8988T (cell line): Measurements from ENCODE around the gene ANKS1A.
A peak's percentile ranks its signal among the peaks of the same experiment; 100 is the strongest.

Experiments
- DNase-seq: peaks from one replicate; pipeline ENCODE4 v3.0.0; 2011

ANKS1A gene

GRCh38 chr6:35073211-35073610 lies 184.2 kb downstream of the ANKS1A start:
- no peak for DNase-seq

DNA sequence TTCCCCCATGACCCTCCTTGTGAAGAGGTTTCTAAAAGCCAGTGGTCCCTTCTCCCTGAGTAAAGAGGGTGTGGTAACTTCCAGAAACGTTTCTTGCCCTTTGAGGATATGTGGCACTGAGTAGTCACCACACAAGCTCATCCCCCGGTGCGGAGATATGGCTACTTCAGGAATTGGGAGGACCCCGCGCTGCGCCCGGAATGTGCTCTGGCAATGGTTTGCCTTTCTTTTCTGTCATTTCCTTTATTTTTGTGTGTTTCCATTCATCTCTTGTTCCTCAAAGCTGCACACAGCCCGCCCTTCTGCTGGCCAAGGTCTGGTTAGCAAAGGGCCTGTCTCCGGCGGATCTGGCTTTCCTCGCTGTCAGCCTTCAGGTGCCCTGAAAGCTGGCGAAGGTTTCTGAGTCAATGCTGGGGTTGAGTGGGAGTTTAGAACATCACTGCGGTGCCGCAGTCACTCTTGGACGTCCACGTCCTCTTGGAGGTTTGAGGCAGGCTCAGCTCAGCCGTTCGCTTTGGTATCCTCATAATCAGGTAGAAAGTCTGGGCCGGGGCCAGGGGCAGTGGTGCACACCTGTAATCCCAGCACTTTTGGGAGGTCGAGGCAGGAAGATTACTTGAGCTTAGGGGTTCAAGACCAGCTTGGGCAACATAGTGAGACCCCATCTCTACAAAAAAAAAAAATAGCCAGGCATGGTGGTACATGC lies 184.9 kb downstream of the ANKS1A start:
- no peak for DNase-seq

GRCh38 chr6:35076997-35077712 lies 188.1 kb downstream of the ANKS1A start:
- DNase-seq = peak; percentile 2

- DNase-seq = no peak
Observed at GRCh38 chr6:35077713-35078105, 188.7 kb downstream of the ANKS1A start.

- DNase-seq = peak; percentile 13
Observed at GRCh38 chr6:35078226-35078850, 189.3 kb downstream of the ANKS1A start.

DNA sequence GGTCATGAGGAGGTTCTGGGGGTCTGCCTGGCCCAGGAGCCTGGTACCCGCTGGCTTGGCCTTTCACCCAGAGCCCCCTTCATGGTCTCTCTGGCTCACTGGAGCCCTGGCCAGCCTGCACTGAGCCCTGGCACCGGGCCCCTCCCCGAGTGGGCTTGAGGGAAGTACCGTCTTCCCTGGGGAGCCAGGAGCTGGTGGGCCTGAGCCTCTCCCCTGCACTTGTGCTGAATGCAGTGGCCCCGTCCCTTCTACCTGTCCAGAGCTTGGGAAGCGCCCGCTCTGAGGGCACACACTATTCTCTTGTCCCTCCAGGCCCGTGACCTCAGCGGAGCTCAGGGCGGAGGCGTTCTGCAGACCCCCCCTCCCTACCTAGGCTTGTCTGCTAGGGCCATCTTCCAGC lies 189.8 kb downstream of the ANKS1A start:
- no peak for DNase-seq

DNA sequence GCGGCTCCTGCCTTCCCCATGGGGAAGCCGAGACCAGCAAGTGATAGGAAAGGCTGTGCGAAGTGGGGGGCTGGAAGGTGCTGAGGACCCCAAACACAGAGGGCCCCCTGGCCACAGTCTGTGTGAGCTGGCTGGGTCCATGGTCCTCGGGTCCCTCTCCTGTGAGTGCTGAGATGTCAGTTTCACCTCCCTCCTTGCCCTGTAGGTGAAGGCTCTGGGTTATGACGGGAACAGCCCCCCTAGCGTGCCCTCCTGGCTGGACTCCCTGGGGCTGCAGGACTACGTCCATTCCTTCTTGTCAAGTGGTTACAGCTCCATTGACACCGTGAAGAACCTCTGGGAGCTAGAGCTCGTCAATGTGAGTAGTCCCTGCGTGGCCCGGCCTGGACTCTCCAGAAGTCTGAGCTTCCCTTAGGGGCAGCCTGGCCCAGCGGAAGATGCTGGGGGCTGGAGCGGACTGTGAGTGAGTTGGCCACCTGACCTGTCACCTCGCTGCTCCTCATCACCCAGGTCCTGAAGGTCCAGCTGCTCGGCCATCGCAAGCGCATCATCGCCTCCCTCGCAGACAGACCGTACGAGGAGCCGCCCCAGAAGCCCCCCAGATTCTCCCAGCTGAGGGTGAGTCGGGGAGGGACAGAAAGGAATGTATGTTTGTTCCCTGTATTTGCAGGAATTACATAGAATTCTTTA lies 190.4 kb downstream of the ANKS1A start:
- DNase-seq = peak; percentile 22

GRCh38 chr6:35080016-35080680 lies 191.1 kb downstream of the ANKS1A start:
- peak; percentile 15 for DNase-seq

DNA sequence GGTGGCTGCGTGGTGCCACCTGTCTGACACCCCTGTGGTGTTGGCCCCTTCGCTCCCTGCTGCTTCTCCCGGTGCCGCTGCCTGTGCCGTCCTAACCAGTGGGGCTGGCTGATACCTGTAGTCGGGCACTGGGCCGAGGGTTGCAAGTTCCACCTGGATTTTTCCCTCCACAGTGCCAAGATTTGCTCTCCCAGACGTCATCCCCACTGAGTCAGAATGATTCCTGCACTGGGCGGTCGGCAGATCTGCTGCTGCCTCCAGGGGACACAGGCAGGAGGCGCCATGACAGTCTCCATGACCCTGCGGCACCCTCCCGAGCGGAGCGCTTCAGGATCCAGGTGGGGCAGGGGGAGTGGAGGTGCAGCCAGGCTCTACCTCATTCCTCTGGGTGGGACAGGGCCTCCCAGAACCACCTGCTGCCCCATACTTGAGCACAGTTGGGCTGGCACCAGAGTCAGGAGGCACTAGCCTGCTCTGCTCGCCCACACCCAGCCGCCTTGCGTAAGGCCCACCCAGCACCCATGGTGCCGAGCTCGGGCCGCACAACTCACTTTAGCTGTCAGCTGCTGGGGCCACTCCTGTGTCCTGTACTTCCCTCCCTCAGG lies 191.9 kb downstream of the ANKS1A start:
- peak; percentile 11 for DNase-seq

DNA sequence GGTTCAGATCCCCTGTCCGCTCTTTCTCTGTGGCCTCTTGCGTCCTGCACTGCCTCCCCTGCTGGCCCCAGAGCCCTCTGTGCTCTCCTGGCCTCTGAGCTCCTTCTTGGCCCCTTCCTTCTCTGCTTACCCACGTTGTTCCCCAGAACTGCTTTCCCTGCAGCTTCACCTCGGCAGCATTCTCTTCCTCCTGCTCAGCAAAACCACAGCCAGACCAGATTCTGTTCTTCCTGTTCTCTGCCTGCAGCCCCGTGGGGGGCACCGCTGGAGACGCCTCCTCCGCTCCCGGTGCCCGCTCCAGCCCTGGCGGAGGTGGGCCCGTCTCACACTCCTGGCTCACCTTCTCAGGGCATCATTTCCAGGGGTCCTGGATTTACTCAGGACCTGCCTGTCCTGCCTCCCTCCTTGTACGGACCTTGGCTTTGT lies 192.4 kb downstream of the ANKS1A start:
- peak; percentile 24 for DNase-seq

- peak; percentile 27 for DNase-seq
Observed at GRCh38 chr6:35082046-35082732, 193.1 kb downstream of the ANKS1A start.

DNA sequence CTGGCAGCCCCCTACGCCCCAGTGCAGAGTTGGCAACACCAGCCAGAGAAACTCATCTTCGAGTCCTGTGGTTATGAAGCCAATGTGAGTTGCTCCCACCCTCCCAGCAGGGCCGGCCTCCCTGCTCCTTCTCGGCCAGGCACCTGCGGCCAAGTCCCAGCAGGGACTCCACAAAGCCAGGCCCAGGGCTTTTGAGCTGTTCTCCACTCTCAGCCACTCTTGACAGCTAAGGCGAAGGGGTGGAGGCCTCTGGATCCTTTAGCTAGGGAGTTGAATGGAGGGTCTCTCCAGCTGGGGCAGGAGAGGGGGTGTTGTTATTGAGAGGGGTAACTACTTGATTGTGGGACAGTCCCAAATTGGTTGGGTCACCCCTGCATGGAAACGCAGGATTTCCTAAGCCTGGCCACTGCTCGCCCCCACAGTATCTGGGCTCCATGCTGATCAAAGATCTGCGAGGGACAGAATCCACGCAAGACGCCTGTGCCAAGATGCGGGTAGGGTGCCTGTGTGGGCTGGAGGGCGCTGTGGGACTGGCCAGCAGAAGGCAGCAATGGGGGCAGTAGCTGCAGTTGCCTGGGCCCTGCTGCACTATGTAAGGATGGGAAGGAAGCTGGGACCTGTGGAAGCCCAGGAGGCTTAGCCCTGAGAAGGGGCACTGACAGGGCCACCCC lies 193.8 kb downstream of the ANKS1A start:
- peak; percentile 23 for DNase-seq

- DNase-seq = peak; percentile 15
Observed at GRCh38 chr6:35083507-35083906, 194.5 kb downstream of the ANKS1A start.

GRCh38 chr6:35084041-35084491 lies 195.0 kb downstream of the ANKS1A start:
- DNase-seq = peak; percentile 12

GRCh38 chr6:35084511-35085203 lies 195.6 kb downstream of the ANKS1A start:
- DNase-seq = peak; percentile 9

DNA sequence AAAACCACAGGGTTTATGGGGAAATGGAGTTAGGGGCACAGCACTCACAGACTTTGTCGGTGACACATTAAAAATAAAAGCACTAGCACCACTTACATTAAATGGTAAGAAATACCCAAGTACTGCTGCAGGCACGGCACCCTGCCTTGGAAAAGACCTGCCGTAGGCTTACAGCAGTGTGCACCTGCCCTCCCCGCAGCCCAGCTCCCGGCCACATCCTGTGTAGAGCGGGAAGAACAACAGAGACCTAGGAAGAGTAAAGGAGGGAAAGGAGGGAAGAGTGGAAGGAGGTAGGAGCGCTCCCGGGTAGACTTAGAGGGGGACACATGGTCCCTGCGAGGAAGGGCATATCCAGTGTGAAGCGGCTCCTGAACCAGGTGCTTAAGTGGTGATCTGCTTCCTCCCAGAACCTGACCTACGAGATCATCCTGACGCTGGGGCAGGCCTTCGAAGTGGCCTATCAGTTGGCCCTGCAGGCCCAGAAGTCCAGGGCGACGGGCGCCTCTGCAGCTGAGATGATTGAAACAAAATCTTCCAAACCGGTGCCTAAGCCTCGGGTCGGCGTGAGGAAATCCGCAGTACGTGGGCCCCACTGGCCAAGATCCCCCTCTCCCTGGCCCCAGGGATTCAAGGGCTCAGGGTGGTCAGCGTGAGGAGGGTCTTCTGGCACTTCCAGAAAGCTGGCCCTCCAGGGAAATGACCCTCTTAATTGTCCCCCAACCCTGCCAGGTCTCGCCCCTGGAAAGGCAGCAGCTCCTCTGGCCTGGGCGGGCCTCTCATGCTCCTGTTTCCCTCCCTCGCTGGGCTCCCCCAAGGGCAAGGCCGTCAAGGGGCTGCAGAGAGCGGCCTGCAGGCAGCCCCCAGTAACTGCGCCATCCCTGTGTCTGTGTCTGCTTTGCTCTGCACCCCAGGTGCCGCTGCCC lies 196.6 kb downstream of the ANKS1A start:
- peak; percentile 9 for DNase-seq

DNA sequence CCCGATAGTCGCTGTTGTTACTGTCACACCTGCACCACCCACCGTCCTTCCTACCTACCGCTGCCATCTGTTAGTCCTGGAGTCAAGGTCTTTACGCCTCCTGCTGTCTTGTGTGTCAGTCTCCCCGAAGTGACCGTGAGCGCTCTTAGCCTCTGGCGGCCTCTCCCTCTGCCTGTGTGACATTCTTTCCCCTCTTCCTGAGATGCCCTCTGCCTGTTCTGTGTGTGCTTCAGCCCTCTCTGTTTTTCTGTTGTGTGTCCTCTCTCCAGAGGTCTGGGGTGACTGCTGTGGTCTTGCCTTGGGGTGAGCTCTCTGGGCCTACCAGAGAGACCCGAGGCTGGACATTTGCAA lies 197.2 kb downstream of the ANKS1A start:
- peak; percentile 2 for DNase-seq

- DNase-seq = peak; percentile 10
Observed at GRCh38 chr6:35086636-35087360, 197.7 kb downstream of the ANKS1A start.
